Thyroid gland (tissue), 4 donors: ENCODE measurements around the gene USP34.

Experiments used
- CTCF ChIP-seq, 6 experiments: fragments of 200-600 bp in 3 of 6; fragments of 450-650 bp in 3 of 6; sonication (generic) in 3 of 6; IDR thresholded peaks; one replicate each; pipeline ENCODE4 v1.5.1; 2016 to 2019; ENCODE audit warnings: antibody characterized with exemption in 6 of 6, mild to moderate bottlenecking in 2 of 6, inconsistent platforms in 1 of 6, moderate library complexity in 1 of 6
- POLR2A ChIP-seq, 2 donors: fragments of 450-650 bp; IDR thresholded peaks; one replicate each; pipeline ENCODE4 v1.6.1; 2017; ENCODE audit warnings: antibody characterized with exemption in 2 of 2, mild to moderate bottlenecking in 2 of 2, moderate library complexity in 1 of 2

GRCh38 chr2:61257446-61257845, 213.4 kb downstream of the USP34 start:
- TF ChIP-seq CTCF (IDR thresholded peaks at IDR 0.05) (no peak), POLR2A (IDR thresholded peaks at IDR 0.05) (no peak)
